DND-41 (cell line): ENCODE results near the gene ADISSP.

Experiments used
- ATAC-seq: fragments of 200-7000 bp; cut with Tn5 transposase; 3 replicates; pipeline ENCODE4 v1.9.1; 2021; ENCODE audit warnings: low read depth; ENCODE audit not compliant: insufficient read depth
- DNase-seq: peaks from one replicate; pipeline ENCODE4 v3.0.0-alpha.2; 2020
- H2AFZ ChIP-seq: 2 replicates; pipeline ENCODE4 v1.6.0; 2012; ENCODE audit warnings: low read depth, low read length
- H3K27ac ChIP-seq: 2 replicates; pipeline ENCODE4 v1.5.1; 2012; ENCODE audit warnings: low read length, inconsistent platforms
- H3K27me3 ChIP-seq: fragments of 200-600 bp; sonication (generic); 2 replicates; pipeline ENCODE4 v1.6.0; 2012; ENCODE audit warnings: low read length, mild to moderate bottlenecking, inconsistent platforms; ENCODE audit not compliant: insufficient read depth, poor library complexity
- H3K36me3 ChIP-seq: 2 replicates; pipeline ENCODE4 v1.5.1; 2012; ENCODE audit warnings: low read length, inconsistent platforms; ENCODE audit not compliant: insufficient read depth
- H3K4me1 ChIP-seq: 2 replicates; pipeline ENCODE4 v1.5.1; 2012; ENCODE audit warnings: mild to moderate bottlenecking, low read length; ENCODE audit not compliant: insufficient read depth
- H3K4me2 ChIP-seq: 2 replicates; pipeline ENCODE4 v1.6.0; 2012; ENCODE audit warnings: mild to moderate bottlenecking, moderate library complexity, low read length, inconsistent platforms; ENCODE audit not compliant: insufficient read depth
- H3K4me3 ChIP-seq, 2 experiments: fragments of 200-600 bp in 1 of 2; shearing (Covaris generic) in 1 of 2; 2 replicates each; pipeline ENCODE4 v1.5.1; 2012 to 2016; ENCODE audit warnings: inconsistent platforms in 2 of 2, low read length in 2 of 2, mild to moderate bottlenecking in 2 of 2, low read depth in 1 of 2, moderate library complexity in 1 of 2
- H3K79me2 ChIP-seq: 2 replicates; pipeline ENCODE4 v1.6.0; 2012; ENCODE audit warnings: low read length, inconsistent platforms; ENCODE audit not compliant: insufficient read depth
- H3K9ac ChIP-seq: 2 replicates; pipeline ENCODE4 v1.6.0; 2012; ENCODE audit warnings: low read depth, mild to moderate bottlenecking, inconsistent platforms, low read length, moderate library complexity
- H3K9me3 ChIP-seq: 2 replicates; pipeline ENCODE4 v1.5.1; 2012; ENCODE audit warnings: low read length, moderate library complexity, mild to moderate bottlenecking, inconsistent platforms; ENCODE audit not compliant: insufficient read depth, severe bottlenecking
- H4K20me1 ChIP-seq: 2 replicates; pipeline ENCODE4 v1.6.0; 2012; ENCODE audit warnings: low read length; ENCODE audit not compliant: insufficient read depth
- CTCF ChIP-seq: IDR thresholded peaks from 2 replicates; pipeline ENCODE4 v1.5.1; 2012; ENCODE audit warnings: borderline replicate concordance, low read length, moderate library complexity, mild to moderate bottlenecking; ENCODE audit not compliant: poor library complexity, severe bottlenecking; ENCODE audit errors: extremely low read depth
- EZH2 ChIP-seq: IDR thresholded peaks from 3 replicates; pipeline ENCODE4 v1.6.1; 2012; ENCODE audit warnings: borderline replicate concordance, low read depth, mild to moderate bottlenecking, moderate library complexity, low read length, inconsistent platforms; ENCODE audit not compliant: severe bottlenecking

Gene ADISSP

DNA sequence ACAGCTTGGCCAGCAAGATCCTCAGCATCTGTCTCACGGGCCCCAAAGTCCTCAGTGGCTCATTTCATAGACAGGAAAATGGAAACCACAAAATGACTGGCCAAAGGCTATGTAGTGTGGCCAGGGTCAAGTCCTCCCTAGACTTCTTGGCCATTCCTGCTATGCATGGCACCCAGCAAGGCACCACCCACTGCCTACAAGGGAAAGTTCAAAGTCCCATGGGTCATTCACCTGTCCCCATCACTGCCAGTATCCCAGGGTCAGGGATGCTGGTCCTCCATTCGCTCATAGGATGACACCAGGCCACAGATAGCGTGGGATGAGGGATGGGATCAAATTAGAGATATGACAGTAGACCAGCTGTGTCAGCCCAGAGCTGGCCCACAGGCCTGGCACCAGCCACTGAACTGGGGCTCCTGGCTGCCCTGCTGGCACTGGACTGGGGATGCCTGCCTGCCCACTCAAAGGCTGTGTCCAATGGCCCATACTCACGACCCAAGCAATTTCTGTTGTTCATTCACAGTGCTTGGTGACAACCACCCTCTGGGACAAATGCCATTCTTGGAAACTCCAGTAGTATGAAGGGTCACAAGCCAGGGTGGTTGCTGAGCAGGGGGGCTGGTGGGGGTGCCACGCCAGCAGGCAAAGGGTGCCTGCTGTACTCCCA is 11.6 kb downstream of the ADISSP start:
- H4K20me1 ChIP-seq = peaks cover 21% of the 10 kb centered on the region; the same call in 1 of the 2 replicates
- DNase-seq = no peak
- no peak overlapping the region for H3K27ac ChIP-seq
- peaks cover 50% of the 10 kb centered on the region for H3K36me3 ChIP-seq
- no peaks in the 10 kb centered on the region for H3K4me1 ChIP-seq
- TF ChIP-seq CTCF (no peak), EZH2 (no peak)
- H2AFZ ChIP-seq = no peak overlapping the region
- H3K4me2 ChIP-seq = no peak overlapping the region
- peaks cover 14% of the 10 kb centered on the region; the same call in 1 of the 2 replicates for H3K79me2 ChIP-seq
- no peaks in the 10 kb centered on the region for H3K27me3 ChIP-seq
- H3K9ac ChIP-seq = no peak overlapping the region
- no peaks in the 10 kb centered on the region for H3K9me3 ChIP-seq
- ATAC-seq = no peak
- no peak overlapping the region for H3K4me3 ChIP-seq

DNA sequence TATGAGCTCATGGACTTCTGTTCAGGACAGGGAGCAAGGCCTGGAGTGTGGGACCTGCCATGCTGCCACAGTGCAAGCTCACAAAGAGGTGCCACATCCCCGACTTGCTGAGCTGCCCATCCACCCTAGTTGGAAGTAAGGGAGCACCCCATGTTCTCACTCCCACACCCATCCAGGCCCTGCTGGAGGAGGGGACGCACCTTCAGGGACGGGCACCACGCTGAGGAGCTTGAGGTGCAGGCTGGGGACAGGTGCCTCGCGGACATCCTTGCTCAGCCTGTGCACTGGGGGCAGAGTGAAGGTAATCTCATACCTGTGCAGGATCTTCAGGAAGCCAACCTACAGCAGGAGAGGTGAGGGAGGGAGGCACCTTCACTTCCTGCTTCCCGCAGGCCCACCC is 12.3 kb downstream of the ADISSP start:
- H3K27ac ChIP-seq = no peak overlapping the region
- H3K4me3 ChIP-seq = no peak overlapping the region
- H3K4me1 ChIP-seq = no peaks in the 10 kb centered on the region
- peaks cover 56% of the 10 kb centered on the region for H3K36me3 ChIP-seq
- no peak for DNase-seq
- H3K9me3 ChIP-seq = no peaks in the 10 kb centered on the region
- no peak overlapping the region for H3K9ac ChIP-seq
- no peak overlapping the region for H2AFZ ChIP-seq
- no peak overlapping the region for H3K4me2 ChIP-seq
- H3K27me3 ChIP-seq = no peaks in the 10 kb centered on the region
- peaks cover 19% of the 10 kb centered on the region; the same call in 1 of the 2 replicates for H4K20me1 ChIP-seq
- peaks cover 8% of the 10 kb centered on the region; the same call in 1 of the 2 replicates for H3K79me2 ChIP-seq
- TF ChIP-seq CTCF (no peak), EZH2 (no peak)
- no peak for ATAC-seq

GRCh38 chr20:3754276-3754630 is 13.3 kb downstream of the ADISSP start:
- no peak overlapping the region for H3K27ac ChIP-seq
- no peak for ATAC-seq

More at GRCh38 chr20:3754276-3754630, 13.3 kb downstream of the ADISSP start:
- TF ChIP-seq CTCF (no peak), EZH2 (no peak)
- H3K9ac ChIP-seq = no peak overlapping the region
- DNase-seq = no peak
- no peak overlapping the region for H3K4me3 ChIP-seq
- H3K79me2 ChIP-seq = no peaks in the 10 kb centered on the region
- H3K27me3 ChIP-seq = no peaks in the 10 kb centered on the region
- no peaks in the 10 kb centered on the region for H3K4me1 ChIP-seq
- H4K20me1 ChIP-seq = 0 out of 2 replicates have a peak, but pooled peaks cover 9% of the 10 kb centered on the region
- no peak overlapping the region for H2AFZ ChIP-seq
- H3K4me2 ChIP-seq = no peak overlapping the region
- peaks cover 48% of the 10 kb centered on the region for H3K36me3 ChIP-seq
- no peaks in the 10 kb centered on the region for H3K9me3 ChIP-seq
